Astrocyte of the cerebellum (primary cell): ENCODE results near the gene ST6GALNAC2.
A peak's percentile ranks its signal among the peaks of the same experiment; 100 is the strongest.

Source experiments
- DNase-seq: peaks from one replicate; pipeline ENCODE4 v3.0.0-alpha.2; 2011; ENCODE audit warnings: low read depth
- H3K4me3 ChIP-seq: 2 replicates; pipeline ENCODE4 v1.5.1; 2011; ENCODE audit warnings: mild to moderate bottlenecking, low read depth, low read length, moderate library complexity
- CTCF ChIP-seq: IDR thresholded peaks from 2 replicates; pipeline ENCODE4 v1.5.1; 2012; ENCODE audit warnings: low read length, low read depth, moderate library complexity, mild to moderate bottlenecking; ENCODE audit errors: missing control alignments
- in situ Hi-C: cut with HindIII; loops from 2 replicates; pipeline ENCODE4 v1.10.0; 2017; ENCODE audit warnings: low sequenced_read_pairs

The ST6GALNAC2 gene

GRCh38 chr17:76586741-76587487 lies 1.3 kb upstream of the ST6GALNAC2 start:
- no peak overlapping the region for H3K4me3 ChIP-seq

GRCh38 chr17:76585033-76585648 lies 519 bp downstream of the ST6GALNAC2 start:
- DNase-seq = no peak
- in situ Hi-C loops = no loop called here
- H3K4me3 ChIP-seq = peak overlapping the region; percentile 43
- no peak for TF ChIP-seq CTCF

More at GRCh38 chr17:76586741-76587487, 1.3 kb upstream of the ST6GALNAC2 start:
- DNase-seq = no peak
- TF ChIP-seq CTCF = no peak
- in situ Hi-C loops = no loop called here

GRCh38 chr17:76584427-76585032 lies 1.1 kb downstream of the ST6GALNAC2 start:
- no peak for TF ChIP-seq CTCF
- peak overlapping the region; percentile 43 for H3K4me3 ChIP-seq
- in situ Hi-C loops = no loop called here
- DNase-seq = no peak

- in situ Hi-C loops = no loop called here
- no peak for DNase-seq
- no peak for TF ChIP-seq CTCF
- H3K4me3 ChIP-seq = no peak overlapping the region
Measured at GRCh38 chr17:76582660-76583059, 3.0 kb downstream of the ST6GALNAC2 start.

GRCh38 chr17:76581515-76581914 lies 4.1 kb downstream of the ST6GALNAC2 start:
- no peak overlapping the region for H3K4me3 ChIP-seq
- no peak for TF ChIP-seq CTCF

GRCh38 chr17:76579281-76579680 lies 6.4 kb downstream of the ST6GALNAC2 start:
- in situ Hi-C loops = loop anchor here (10.0 kb wide), 1 partner anchor 66 kb away; the partner anchor contains the start of gene ST6GALNAC1
- H3K4me3 ChIP-seq = no peak overlapping the region
- TF ChIP-seq CTCF = no peak
- no peak for DNase-seq

More at GRCh38 chr17:76581515-76581914, 4.1 kb downstream of the ST6GALNAC2 start:
- DNase-seq = no peak
- in situ Hi-C loops = no loop called here
